CD4-positive, alpha-beta memory T cell (primary cell): ENCODE measurements around the gene AGPAT3. TPM values are rescaled to one million over a fixed set of nuclear protein-coding genes. Genes with fewer than 3 reads are reported as not detected.

Experiments used
- CTCF ChIA-PET: fragments of 350-600 bp; sonication (Branson Sonifier 250); formaldehyde crosslinking; loops from one replicate; lab custom pipeline; 2021; ENCODE audit warnings: inconsistent platforms; ENCODE audit not compliant: partially characterized antibody; lab: Charles Lee
- POLR2A ChIA-PET: fragments of 350-600 bp; sonication (Branson Sonifier 250); formaldehyde crosslinking; loops from one replicate; lab custom pipeline; 2021; ENCODE audit not compliant: partially characterized antibody; lab: Charles Lee
- DNase-seq, 5 donors: peaks; one replicate each; pipeline versions ENCODE4 v3.0.0 to v3.0.0-alpha.2; 2020 to 2022; ENCODE audit warnings: mixed read lengths in 1 of 5
- H3K27ac ChIP-seq: one replicate; pipeline ENCODE4 v1.7.0; 2013; ENCODE audit warnings: low read depth, low read length
- H3K27me3 ChIP-seq: 2 replicates; pipeline ENCODE4 v1.7.0; 2013; ENCODE audit warnings: mild to moderate bottlenecking, low read length, moderate library complexity; ENCODE audit not compliant: insufficient read depth
- H3K36me3 ChIP-seq: 2 replicates; pipeline ENCODE4 v1.7.0; 2013; ENCODE audit warnings: mild to moderate bottlenecking, low read length, moderate library complexity; ENCODE audit not compliant: insufficient read depth
- H3K4me1 ChIP-seq: 2 replicates; pipeline ENCODE4 v1.7.0; 2013; ENCODE audit warnings: mild to moderate bottlenecking, low read length, moderate library complexity; ENCODE audit not compliant: insufficient read depth
- H3K4me3 ChIP-seq, 2 donors: one replicate each; pipeline ENCODE4 v1.7.0; 2013; ENCODE audit warnings: low read length in 2 of 2, mild to moderate bottlenecking in 1 of 2
- H3K9me3 ChIP-seq, 2 donors: one replicate each; pipeline ENCODE4 v1.7.0; 2013; ENCODE audit warnings: low read length in 2 of 2, control low read depth in 1 of 2; ENCODE audit not compliant: control insufficient read depth in 1 of 2
- H3K27ac Mint-ChIP-seq, 7 donors: one replicate each; pipeline ENCODE4 v1.8.0; 2020 to 2021; ENCODE audit warnings: mixed read lengths in 7 of 7, mild to moderate bottlenecking in 6 of 7, inconsistent platforms in 3 of 7, moderate library complexity in 3 of 7
- H3K27me3 Mint-ChIP-seq, 2 donors: one replicate each; pipeline ENCODE4 v1.8.0; 2020 to 2021; ENCODE audit warnings: mixed read lengths in 2 of 2
- H3K36me3 Mint-ChIP-seq, 2 donors: one replicate each; pipeline ENCODE4 v1.8.0; 2020 to 2021; ENCODE audit warnings: mixed read lengths in 2 of 2, inconsistent platforms in 1 of 2, mild to moderate bottlenecking in 1 of 2
- H3K4me1 Mint-ChIP-seq, 4 donors: one replicate each; pipeline ENCODE4 v1.8.0; 2020 to 2021; ENCODE audit warnings: mixed read lengths in 4 of 4, mild to moderate bottlenecking in 1 of 4
- H3K4me3 Mint-ChIP-seq, 8 donors: one replicate each; pipeline ENCODE4 v1.8.0; 2020 to 2021; ENCODE audit warnings: mixed read lengths in 8 of 8, mild to moderate bottlenecking in 7 of 8, moderate library complexity in 6 of 8, inconsistent platforms in 3 of 8
- H3K9me3 Mint-ChIP-seq, 8 donors: one replicate each; pipeline ENCODE4 v1.8.0; 2020 to 2021; ENCODE audit warnings: mixed read lengths in 8 of 8, mild to moderate bottlenecking in 5 of 8, inconsistent platforms in 3 of 8, moderate library complexity in 1 of 8
- intact Hi-C: fragments of 100-400 bp; cut with micrococcal nuclease; formaldehyde crosslinking; loops from one replicate; pipeline ENCODE4 v1.15.1; 2023
- polyA plus RNA-seq, 2 donors: library from polyadenylated mRNA; unstranded; fragments of 300-500 nt; fragmentation: Illumina TruSeq; gene quantifications; one replicate each; pipeline ENCODE4 v1.2.3, GENCODE V29; 2021
- total RNA-seq, 2 experiments: library from RNA; stranded (reverse); gene quantifications; one replicate each; pipeline ENCODE4 v1.2.3, GENCODE V29; 2021

AGPAT3 gene
- total and polyA plus RNA-seq, 4 experiments from 2014 or later, result 16.0 to 76.7 (median 46.7) TPM

GRCh38 chr21:44011123-44011522 lies 146.1 kb downstream of the AGPAT3 start:
- ChIA-PET POLR2A (interaction anchor here (1.3 to 5.7 kb wide), 6 partner anchors 9 to 78 kb away, joined by 3 to 63 read pairs (median 3); no protein-coding TSS in a partner anchor), CTCF (no interaction called here)
- Mint-ChIP-seq H3K9me3 (no peaks in the 10 kb centered on the region), H3K4me3 (peak overlapping the region; percentile 87 to 91 (median 89)), H3K27ac (peak overlapping the region; percentile 89 to 96 (median 92)), H3K27me3 (no peaks in the 10 kb centered on the region), H3K4me1 (peaks cover 31 to 47% (median 39%) of the 10 kb centered on the region in 4 donors), H3K36me3 (peaks cover 0 to 20% of the 10 kb centered on the region in 2 donors)
- Histone ChIP-seq H3K27me3 (no peaks in the 10 kb centered on the region), H3K27ac (peak overlapping the region; percentile 77), H3K4me3 (peak overlapping the region in 1 of 2 donors; percentile 67), H3K4me1 (peaks cover 37% of the 10 kb centered on the region), H3K36me3 (no peaks in the 10 kb centered on the region), H3K9me3 (no peaks in the 10 kb centered on the region)
- no peak for DNase-seq
- intact Hi-C loops, result loop anchor here (5.0 kb wide), 1 partner anchor 56 kb away; no protein-coding TSS in a partner anchor

- H3K27ac Mint-ChIP-seq, result peak within 1 kb of the TSS; percentile 91 to 98 (median 95)
- no peaks in the 10 kb centered on the region for H3K27me3 ChIP-seq
- H3K9me3 Mint-ChIP-seq, result no peaks in the 10 kb centered on the region
- H3K4me1 ChIP-seq, result peaks cover 44% of the 10 kb centered on the region
- POLR2A ChIA-PET, result interaction anchor here (0.8 to 5.7 kb wide), 14 partner anchors 9 to 906 kb away, joined by 3 to 63 read pairs (median 3); no protein-coding TSS in a partner anchor
- peak within 1 kb of the TSS; percentile 77 for H3K27ac ChIP-seq
- H3K4me3 ChIP-seq, result peak within 1 kb of the TSS; percentile 44 to 82
- intact Hi-C loops, result loop anchor here (1.0 to 5.0 kb wide), 5 partner anchors 15 to 285 kb away; partner anchors contain the start of gene RRP1
- peaks cover 34 to 54% (median 44%) of the 10 kb centered on the region in 4 donors for H3K4me1 Mint-ChIP-seq
- CTCF ChIA-PET, result no interaction called here
- H3K36me3 Mint-ChIP-seq, result peaks cover 0 to 20% of the 10 kb centered on the region in 2 donors
- DNase-seq, result peak; percentile 71 to 82 (median 78)
- no peaks in the 10 kb centered on the region for H3K9me3 ChIP-seq
- peak within 1 kb of the TSS; percentile 89 to 97 (median 94) for H3K4me3 Mint-ChIP-seq
- no peaks in the 10 kb centered on the region for H3K36me3 ChIP-seq
- H3K27me3 Mint-ChIP-seq, result no peaks in the 10 kb centered on the region
Observed at GRCh38 chr21:44011579-44012473, 146.8 kb downstream of the AGPAT3 start, which contains the start of gene TRAPPC10. TSS of gene TRAPPC10 (plus strand) at chr21:44012309. CDS start at chr21:44012494, 185 bp downstream.

GRCh38 chr21:44012474-44013379 lies 147.7 kb downstream of the AGPAT3 start:
- H3K4me3 Mint-ChIP-seq, result peak overlapping the region; percentile 89 to 97 (median 94)
- H3K9me3 Mint-ChIP-seq, result no peaks in the 10 kb centered on the region
- no peaks in the 10 kb centered on the region for H3K9me3 ChIP-seq
- ChIA-PET CTCF (interaction anchor here (1.0 to 1.5 kb wide), 3 partner anchors 36 to 71 kb away, joined by 3 to 6 read pairs (median 6); no protein-coding TSS in a partner anchor), POLR2A (interaction anchor here (0.9 to 5.7 kb wide), 16 partner anchors 8 to 905 kb away, joined by 3 to 63 read pairs (median 3); no protein-coding TSS in a partner anchor)
- no peaks in the 10 kb centered on the region for H3K27me3 Mint-ChIP-seq
- H3K4me3 ChIP-seq, result peak overlapping the region; percentile 44 to 82
- intact Hi-C loops, result loop anchor here (1.0 to 5.0 kb wide), 5 partner anchors 14 to 284 kb away; partner anchors contain the start of gene RRP1
- peak overlapping the region; percentile 89 to 98 (median 92) for H3K27ac Mint-ChIP-seq
- no peaks in the 10 kb centered on the region for H3K36me3 ChIP-seq
- DNase-seq, result peak; percentile 73 to 82 (median 75)
- H3K4me1 ChIP-seq, result peaks cover 53% of the 10 kb centered on the region
- no peaks in the 10 kb centered on the region for H3K27me3 ChIP-seq
- H3K36me3 Mint-ChIP-seq, result peaks cover 0 to 22% of the 10 kb centered on the region in 2 donors
- H3K27ac ChIP-seq, result peak overlapping the region; percentile 77
- peaks cover 40 to 63% (median 51%) of the 10 kb centered on the region in 4 donors for H3K4me1 Mint-ChIP-seq

- peak overlapping the region; percentile 44 to 82 for H3K4me3 ChIP-seq
- no peaks in the 10 kb centered on the region for H3K9me3 ChIP-seq
- Mint-ChIP-seq H3K4me3 (peak overlapping the region; percentile 89 to 97 (median 94)), H3K9me3 (no peaks in the 10 kb centered on the region), H3K36me3 (peaks cover 0 to 22% of the 10 kb centered on the region in 2 donors), H3K27ac (peak overlapping the region; percentile 89 to 98 (median 92)), H3K27me3 (no peaks in the 10 kb centered on the region), H3K4me1 (peaks cover 44 to 70% (median 57%) of the 10 kb centered on the region in 4 donors)
- intact Hi-C loops, result loop anchor here (2.0 to 5.0 kb wide), 3 partner anchors 13 to 283 kb away; no protein-coding TSS in a partner anchor
- peak; percentile 21 to 74 (median 31) for DNase-seq
- CTCF ChIA-PET, result interaction anchor here (1.0 to 1.5 kb wide), 3 partner anchors 37 to 70 kb away, joined by 3 to 6 read pairs (median 6); no protein-coding TSS in a partner anchor
- H3K36me3 ChIP-seq, result no peaks in the 10 kb centered on the region
- peaks cover 61% of the 10 kb centered on the region for H3K4me1 ChIP-seq
- H3K27ac ChIP-seq, result peak overlapping the region; percentile 77
- no peaks in the 10 kb centered on the region for H3K27me3 ChIP-seq
- POLR2A ChIA-PET, result interaction anchor here (0.6 to 5.7 kb wide), 11 partner anchors 8 to 537 kb away, joined by 3 to 63 read pairs (median 4); no protein-coding TSS in a partner anchor
Observed at GRCh38 chr21:44013380-44014088, 148.5 kb downstream of the AGPAT3 start.

- no peak for DNase-seq
- no peaks in the 10 kb centered on the region for H3K27me3 Mint-ChIP-seq
- Histone ChIP-seq H3K4me3 (no peak overlapping the region), H3K36me3 (no peaks in the 10 kb centered on the region), H3K27me3 (no peaks in the 10 kb centered on the region), H3K4me1 (peaks cover 90% of the 10 kb centered on the region), H3K27ac (no peak overlapping the region), H3K9me3 (no peaks in the 10 kb centered on the region)
- ChIA-PET POLR2A (interaction anchor here (0.5 to 1.7 kb wide), 2 partner anchors 66 to 988 kb away, joined by 3 read pairs; no protein-coding TSS in a partner anchor), CTCF (no interaction called here)
- peaks cover 0 to 21% of the 10 kb centered on the region in 2 donors for H3K36me3 Mint-ChIP-seq
- peaks cover 53 to 93% (median 75%) of the 10 kb centered on the region in 4 donors for H3K4me1 Mint-ChIP-seq
- peak overlapping the region in 4 of 8 donors; percentile 14 to 61 (median 34) for H3K4me3 Mint-ChIP-seq
- H3K9me3 Mint-ChIP-seq, result no peaks in the 10 kb centered on the region
- H3K27ac Mint-ChIP-seq, result peak overlapping the region in 6 of 7 donors; percentile 4 to 98 (median 66)
- intact Hi-C loops, result no loop called here
Observed at GRCh38 chr21:44017601-44018000, 152.6 kb downstream of the AGPAT3 start.

GRCh38 chr21:44018127-44018526 lies 153.1 kb downstream of the AGPAT3 start:
- Histone ChIP-seq H3K9me3 (no peaks in the 10 kb centered on the region), H3K27ac (no peak overlapping the region), H3K4me1 (peaks cover 93% of the 10 kb centered on the region), H3K4me3 (no peak overlapping the region), H3K27me3 (no peaks in the 10 kb centered on the region), H3K36me3 (no peaks in the 10 kb centered on the region)
- peaks cover 0 to 17% of the 10 kb centered on the region in 2 donors for H3K36me3 Mint-ChIP-seq
- POLR2A ChIA-PET, result interaction anchor here (1.7 kb wide), 1 partner anchor 66 kb away, joined by 3 read pairs; no protein-coding TSS in a partner anchor
- peak overlapping the region in 3 of 8 donors; percentile 33 to 61 (median 36) for H3K4me3 Mint-ChIP-seq
- H3K27ac Mint-ChIP-seq, result peak overlapping the region in 4 of 7 donors; percentile 4 to 98 (median 76)
- CTCF ChIA-PET, result no interaction called here
- intact Hi-C loops, result no loop called here
- DNase-seq, result no peak
- H3K9me3 Mint-ChIP-seq, result no peaks in the 10 kb centered on the region
- peaks cover 54 to 96% (median 76%) of the 10 kb centered on the region in 4 donors for H3K4me1 Mint-ChIP-seq
- no peaks in the 10 kb centered on the region for H3K27me3 Mint-ChIP-seq
